AG08396 (cell line): ENCODE measurements around the gene IQCK.

ENCODE experiments used
- DNase-seq: peaks from one replicate; pipeline ENCODE4 v3.0.0; 2012; ENCODE audit warnings: low spot score, mixed read lengths

The IQCK gene

DNA sequence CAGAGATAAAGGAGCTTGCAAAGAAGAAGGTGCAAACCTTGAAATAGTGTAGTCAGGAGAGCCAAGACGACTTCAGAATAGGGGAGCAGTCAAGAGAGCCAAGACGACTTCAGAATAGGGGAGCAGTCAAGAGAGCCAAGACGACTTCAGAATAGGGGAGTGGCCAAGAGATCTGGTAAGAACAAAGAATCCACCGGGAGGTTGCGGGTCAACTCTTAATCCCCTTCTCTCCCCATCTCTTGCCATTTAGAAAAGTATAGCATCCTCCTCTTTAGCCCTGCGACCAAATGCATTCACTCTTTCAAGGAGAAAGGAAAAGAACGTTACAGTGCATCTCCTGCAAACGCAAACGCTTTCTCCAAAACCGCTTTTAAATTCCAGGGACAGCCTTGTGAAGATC, 757 bp upstream of the IQCK start:
- DNase-seq: peak; percentile 31

GRCh38 chr16:19718624-19718965, 524 bp downstream of the IQCK start:
- DNase-seq: no peak

GRCh38 chr16:19722269-19722952, 4.3 kb downstream of the IQCK start:
- no peak for DNase-seq

DNA sequence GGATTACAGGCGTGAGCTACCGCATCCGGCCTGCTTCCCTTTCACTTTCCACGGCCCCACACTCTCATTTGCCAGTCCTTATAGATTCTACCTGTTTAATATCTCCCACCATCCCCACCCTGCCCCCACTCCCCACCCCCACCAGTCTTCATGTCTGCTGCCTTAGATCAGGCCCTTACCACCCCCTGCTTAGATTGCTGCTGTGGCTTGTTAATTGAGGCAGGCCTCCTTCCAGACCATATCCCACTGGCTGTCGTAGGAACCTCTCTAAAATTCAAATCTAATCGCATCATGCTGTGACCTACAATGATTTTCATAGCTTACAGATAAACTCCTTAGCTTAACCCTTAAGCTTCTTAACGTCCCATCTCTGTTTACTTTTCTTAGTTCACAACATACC, 4.9 kb downstream of the IQCK start:
- DNase-seq: no peak

DNA sequence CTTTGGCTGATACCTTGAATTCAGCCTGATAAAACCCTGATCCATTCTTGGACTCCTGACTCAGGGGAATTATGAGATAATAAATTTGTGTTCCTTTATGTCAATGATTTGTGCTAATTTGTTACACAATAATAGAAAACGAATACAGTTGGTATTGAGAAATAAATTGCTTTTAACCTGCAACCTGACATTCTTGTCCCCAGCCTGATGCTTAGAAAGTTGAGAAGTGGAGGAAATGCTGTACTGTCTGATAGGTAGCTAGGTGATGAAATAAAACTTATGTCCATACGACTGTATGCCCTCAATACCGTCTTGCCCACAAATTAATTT, 10.5 kb downstream of the IQCK start:
- DNase-seq: no peak

- DNase-seq: no peak
Measured at GRCh38 chr16:19733551-19733950, 15.5 kb downstream of the IQCK start.

- no peak for DNase-seq
Measured at GRCh38 chr16:19735074-19735867, 17.2 kb downstream of the IQCK start.

DNA sequence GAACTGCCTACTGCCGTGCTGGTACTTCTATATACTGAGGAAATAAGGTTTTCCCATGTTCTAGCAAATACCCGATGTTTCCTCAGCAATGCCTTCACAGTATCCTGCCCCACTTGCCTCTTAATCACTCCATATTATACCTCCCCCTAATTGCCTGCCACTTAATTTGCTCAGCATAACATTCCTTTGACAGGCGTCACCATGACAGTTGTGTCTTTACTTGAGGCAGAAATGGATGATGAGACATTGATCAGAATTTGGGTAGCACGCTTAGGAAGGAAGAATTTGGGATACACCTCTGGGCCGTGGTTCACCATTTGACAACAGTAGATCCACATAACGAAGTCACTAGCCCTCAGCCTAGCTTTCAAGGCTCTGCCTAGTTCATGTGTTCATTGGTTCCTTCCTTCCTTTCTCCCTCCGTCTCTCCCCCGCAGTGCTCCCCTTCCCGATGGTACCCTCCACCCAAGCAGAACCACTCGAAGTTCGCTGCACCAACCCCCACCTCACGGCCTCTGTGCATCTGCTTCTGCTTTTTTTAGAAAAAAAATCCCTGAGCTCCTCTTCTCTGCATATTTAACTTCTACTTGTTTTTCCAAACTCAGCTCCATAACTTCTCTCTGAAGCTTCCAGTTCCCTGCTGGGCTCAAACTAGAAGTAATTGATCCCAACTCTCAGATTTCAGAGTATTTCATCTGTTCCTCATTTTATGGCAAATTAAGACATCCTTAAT, 19.4 kb downstream of the IQCK start:
- no peak for DNase-seq

GRCh38 chr16:19741354-19741753, 23.3 kb downstream of the IQCK start:
- DNase-seq: no peak

- DNase-seq: no peak
Measured at GRCh38 chr16:19743816-19744159, 25.7 kb downstream of the IQCK start.

- no peak for DNase-seq
Measured at GRCh38 chr16:19744670-19745069, 26.6 kb downstream of the IQCK start.

GRCh38 chr16:19745286-19746010, 27.4 kb downstream of the IQCK start:
- DNase-seq: peak; percentile 62

- no peak for DNase-seq
Measured at GRCh38 chr16:19746561-19746960, 28.5 kb downstream of the IQCK start.

- no peak for DNase-seq
Measured at GRCh38 chr16:19748389-19749168, 30.5 kb downstream of the IQCK start.

GRCh38 chr16:19749571-19750080, 31.6 kb downstream of the IQCK start:
- no peak for DNase-seq

GRCh38 chr16:19751478-19752385, 33.7 kb downstream of the IQCK start:
- DNase-seq: no peak

DNA sequence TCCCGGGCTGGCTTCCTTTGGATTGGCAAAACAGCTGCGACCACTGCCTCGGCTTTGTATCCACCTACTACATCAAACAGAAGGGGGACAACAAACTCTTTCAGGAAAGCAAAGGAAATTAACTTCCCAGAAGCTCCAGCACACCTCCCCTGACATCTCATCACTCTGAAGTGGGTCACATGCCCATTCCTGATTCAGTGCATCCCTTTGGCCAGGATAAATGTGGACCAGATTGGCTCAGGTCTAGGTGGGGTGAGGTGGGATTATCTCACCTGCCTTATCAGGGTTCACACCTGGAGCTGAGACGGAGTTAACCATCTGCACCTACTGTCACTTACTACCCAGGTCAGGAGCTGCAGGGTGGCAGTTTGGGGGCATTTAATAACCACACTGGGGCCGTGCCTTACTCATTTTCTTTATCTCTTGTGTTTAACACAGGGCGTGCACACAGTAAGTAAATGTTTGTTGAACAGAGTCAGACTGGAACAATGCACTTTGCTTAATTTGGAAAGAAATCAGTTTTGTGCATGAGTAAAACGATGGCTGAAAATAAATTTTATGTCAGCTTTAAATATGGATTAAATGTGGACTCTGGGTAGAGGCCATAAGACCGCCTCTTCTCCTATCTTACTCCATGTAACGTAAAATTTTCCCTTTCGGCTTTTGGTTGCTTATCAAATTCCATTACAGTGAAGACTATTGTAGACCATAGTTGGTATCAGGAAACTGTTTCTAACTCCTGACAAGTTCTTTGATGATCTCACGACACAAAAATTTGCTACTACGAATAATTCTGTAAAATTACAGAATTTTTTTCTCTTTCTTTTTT, 36.0 kb downstream of the IQCK start:
- no peak for DNase-seq

GRCh38 chr16:19754644-19755036, 36.6 kb downstream of the IQCK start:
- no peak for DNase-seq

DNA sequence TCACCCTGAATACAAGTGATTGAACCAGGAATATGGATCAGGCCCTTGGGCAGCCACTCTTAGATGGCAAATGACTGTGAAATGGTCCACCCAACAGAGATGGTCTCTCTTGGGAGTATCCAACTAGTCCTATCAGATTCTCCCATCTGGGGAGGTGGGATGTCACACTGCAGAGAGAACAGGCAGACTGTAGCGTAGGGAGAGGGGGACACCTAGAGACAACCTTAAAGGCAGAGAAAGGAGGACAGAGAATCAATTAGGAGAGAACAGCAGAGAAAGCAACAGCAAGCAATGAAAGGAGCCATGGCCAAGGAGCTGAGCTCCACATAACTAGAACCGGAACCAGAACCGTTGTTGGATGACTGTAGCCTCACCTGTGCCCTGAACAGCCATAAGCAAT, 37.2 kb downstream of the IQCK start:
- no peak for DNase-seq

GRCh38 chr16:19757026-19757425, 39.0 kb downstream of the IQCK start:
- no peak for DNase-seq
